Common myeloid progenitor, CD34-positive (primary cell): Measurements from ENCODE around the gene MED27.

Experiments used
- CTCF ChIA-PET: fragments of 350-600 bp; sonication (Branson Sonifier 250); formaldehyde crosslinking; loops from one replicate; lab custom pipeline; 2021; ENCODE audit warnings: antibody characterized with exemption; lab: Charles Lee
- POLR2A ChIA-PET: fragments of 350-600 bp; sonication (Branson Sonifier 250); formaldehyde crosslinking; loops from one replicate; lab custom pipeline; 2021; ENCODE audit warnings: antibody characterized with exemption; lab: Charles Lee
- DNase-seq, 3 donors: peaks; one replicate each; pipeline versions ENCODE4 v3.0.0 to v3.0.0-alpha.2; 2013
- H3K27ac ChIP-seq, 2 experiments: 1 replicate in 1 of 2; 2 replicates in 1 of 2; pipeline ENCODE4 v1.7.0; 2013; ENCODE audit warnings: inconsistent platforms in 2 of 2, low read length in 2 of 2, mild to moderate bottlenecking in 2 of 2, low read depth in 1 of 2, moderate library complexity in 1 of 2; ENCODE audit not compliant: severe bottlenecking in 2 of 2, insufficient read depth in 1 of 2, poor library complexity in 1 of 2
- H3K27me3 ChIP-seq, 5 experiments: replicated peaks in 2 of 5; 1 replicate in 3 of 5; 2 replicates in 2 of 5; pipeline versions ENCODE4 v1.6.1 to v1.7.0; 2013; ENCODE audit warnings: low read length in 4 of 5, mild to moderate bottlenecking in 2 of 5, moderate library complexity in 2 of 5, inconsistent platforms in 1 of 5; ENCODE audit not compliant: insufficient read depth in 5 of 5, control insufficient read depth in 4 of 5
- H3K36me3 ChIP-seq, 4 experiments: 1 replicate in 2 of 4; 2 replicates in 2 of 4; pipeline versions ENCODE4 v1.6.1 to v1.7.0; 2013; ENCODE audit warnings: low read length in 3 of 4, control low read depth in 1 of 4, mild to moderate bottlenecking in 1 of 4; ENCODE audit not compliant: control insufficient read depth in 4 of 4, insufficient read depth in 4 of 4
- H3K4me1 ChIP-seq, 4 experiments: 1 replicate in 3 of 4; 2 replicates in 1 of 4; pipeline versions ENCODE4 v1.6.1 to v1.7.1; 2013; ENCODE audit warnings: low read length in 3 of 4, mild to moderate bottlenecking in 3 of 4, control low read depth in 1 of 4, inconsistent platforms in 1 of 4, moderate library complexity in 1 of 4; ENCODE audit not compliant: control insufficient read depth in 4 of 4, insufficient read depth in 4 of 4; ENCODE audit errors: control extremely low read depth in 1 of 4
- H3K4me3 ChIP-seq, 7 experiments: 1 replicate in 4 of 7; 2 replicates in 3 of 7; pipeline versions ENCODE4 v1.5.1 to v1.7.0; 2013; ENCODE audit warnings: mild to moderate bottlenecking in 7 of 7, low read length in 6 of 7, moderate library complexity in 6 of 7, inconsistent platforms in 2 of 7, low read depth in 2 of 7, control low read depth in 1 of 7; ENCODE audit not compliant: insufficient read depth in 4 of 7, control insufficient read depth in 1 of 7; ENCODE audit errors: extremely low read depth in 1 of 7
- H3K9me3 ChIP-seq, 5 experiments: 1 replicate in 4 of 5; 2 replicates in 1 of 5; pipeline versions ENCODE4 v1.6.1 to v1.7.1; 2013; ENCODE audit warnings: low read length in 4 of 5, mild to moderate bottlenecking in 2 of 5, inconsistent platforms in 1 of 5, low read depth in 1 of 5, moderate library complexity in 1 of 5; ENCODE audit not compliant: control insufficient read depth in 4 of 5, insufficient read depth in 2 of 5; ENCODE audit errors: control extremely low read depth in 1 of 5
- WGBS: methylation state at CpG from one replicate; pipeline ENCODE4 v1.1.5; 2013; ENCODE audit not compliant: insufficient coverage; 5-methylcytosine and 5-hydroxymethylcytosine counted together

MED27 gene

DNA sequence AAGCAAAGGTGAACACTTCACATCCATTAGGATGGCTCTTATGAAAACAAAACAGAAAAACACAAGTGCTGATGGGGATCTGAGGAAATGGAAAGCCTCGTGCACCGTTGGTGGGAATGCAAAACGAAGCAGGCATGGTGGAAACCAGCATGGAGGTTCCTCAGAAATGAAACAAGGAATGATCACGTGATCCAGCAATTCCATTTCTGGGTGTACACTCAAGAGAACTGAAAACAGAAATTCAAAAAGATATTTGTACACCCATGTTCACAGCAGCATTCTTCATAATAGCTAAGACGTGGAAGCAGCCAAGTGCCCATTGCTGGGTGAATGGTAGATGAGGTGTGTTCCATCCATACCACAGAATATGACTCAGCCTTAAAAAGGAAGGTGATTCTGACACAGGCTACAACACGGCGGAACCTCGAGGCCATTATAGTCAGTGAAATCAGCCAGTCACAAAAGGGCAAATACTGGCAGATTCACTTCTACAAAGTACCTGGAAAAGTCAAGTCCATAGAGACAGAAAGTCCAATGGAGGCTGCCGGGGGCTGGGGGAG, 252.6 kb downstream of the MED27 start:
- no peaks in the 10 kb centered on the region for H3K4me1 ChIP-seq
- H3K9me3 ChIP-seq: peaks cover 0 to 3% (median 0%) of the 10 kb centered on the region in 5 experiments
- H3K36me3 ChIP-seq: no peaks in the 10 kb centered on the region
- H3K27ac ChIP-seq: no peak overlapping the region
- WGBS: 77% methylated on average over 3 of the region's 9 CpGs
- no peak for DNase-seq
- CTCF ChIA-PET: no interaction called here
- H3K4me3 ChIP-seq: no peak overlapping the region
- H3K27me3 ChIP-seq: peaks cover 0 to 51% (median 11%) of the 10 kb centered on the region in 5 experiments
- POLR2A ChIA-PET: no interaction called here

DNA sequence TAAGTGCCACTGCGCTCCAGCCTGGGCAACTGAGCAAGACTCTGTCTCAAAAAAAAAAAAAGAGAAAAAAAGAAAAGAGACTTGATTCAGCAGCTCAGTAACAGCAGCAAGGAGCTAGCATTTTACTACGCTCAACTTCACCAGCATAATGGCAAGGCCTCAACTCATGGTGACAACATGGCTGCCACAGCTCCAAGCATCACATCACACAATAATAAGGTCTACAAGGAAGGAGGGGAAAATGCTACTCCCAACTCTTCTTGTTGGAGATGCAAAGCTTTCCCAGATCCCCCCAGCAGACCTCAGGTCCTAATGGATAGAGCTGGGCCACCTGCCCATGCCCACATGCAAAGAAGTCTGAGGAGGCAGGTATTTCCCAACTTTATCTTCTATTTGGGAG, 253.6 kb downstream of the MED27 start:
- POLR2A ChIA-PET: interaction anchor here (0.6 kb wide), 1 partner anchor 43 kb away, joined by 6 read pairs; no protein-coding TSS in a partner anchor
- no peaks in the 10 kb centered on the region for H3K36me3 ChIP-seq
- H3K27ac ChIP-seq: no peak overlapping the region
- no peak overlapping the region for H3K4me3 ChIP-seq
- 100% methylated on average over 2 of the region's 2 CpGs for WGBS
- H3K4me1 ChIP-seq: no peaks in the 10 kb centered on the region
- H3K27me3 ChIP-seq: peaks cover 0 to 59% (median 13%) of the 10 kb centered on the region in 5 experiments
- no peak for DNase-seq
- CTCF ChIA-PET: no interaction called here
- no peaks in the 10 kb centered on the region for H3K9me3 ChIP-seq

DNA sequence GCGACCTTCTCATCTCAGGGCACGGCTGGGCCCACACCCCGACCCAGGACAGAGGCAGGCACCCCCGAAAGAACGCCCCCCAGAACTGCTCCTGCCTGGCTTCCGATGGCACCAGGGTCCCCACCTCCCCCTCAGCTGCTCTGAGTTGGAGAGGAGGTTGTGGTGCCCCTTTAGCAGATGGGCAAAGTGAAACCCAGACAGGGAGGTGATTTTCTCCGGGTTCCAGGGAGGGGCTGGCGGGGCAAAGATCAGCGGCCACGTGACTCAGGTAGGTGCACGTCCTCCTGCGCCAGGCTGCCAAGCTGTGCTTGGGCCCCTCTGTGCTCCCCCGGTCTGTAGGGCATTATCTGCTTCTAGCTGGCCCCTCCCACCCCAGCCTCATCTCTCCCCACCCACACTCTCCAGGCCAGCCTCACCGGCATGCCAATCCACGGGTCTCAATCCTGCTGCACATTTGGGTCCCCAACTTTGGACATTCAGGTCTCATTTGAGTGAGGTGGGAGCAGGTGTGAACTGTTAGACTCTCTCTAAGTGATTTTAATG, 254.6 kb downstream of the MED27 start:
- CTCF ChIA-PET: no interaction called here
- Histone ChIP-seq H3K27ac (no peak overlapping the region), H3K4me1 (no peaks in the 10 kb centered on the region), H3K9me3 (no peaks in the 10 kb centered on the region), H3K4me3 (no peak overlapping the region), H3K27me3 (peaks cover 0 to 68% (median 16%) of the 10 kb centered on the region in 5 experiments), H3K36me3 (no peaks in the 10 kb centered on the region)
- POLR2A ChIA-PET: no interaction called here
- no peak for DNase-seq
- WGBS: 93% methylated on average over 11 of the region's 15 CpGs

DNA sequence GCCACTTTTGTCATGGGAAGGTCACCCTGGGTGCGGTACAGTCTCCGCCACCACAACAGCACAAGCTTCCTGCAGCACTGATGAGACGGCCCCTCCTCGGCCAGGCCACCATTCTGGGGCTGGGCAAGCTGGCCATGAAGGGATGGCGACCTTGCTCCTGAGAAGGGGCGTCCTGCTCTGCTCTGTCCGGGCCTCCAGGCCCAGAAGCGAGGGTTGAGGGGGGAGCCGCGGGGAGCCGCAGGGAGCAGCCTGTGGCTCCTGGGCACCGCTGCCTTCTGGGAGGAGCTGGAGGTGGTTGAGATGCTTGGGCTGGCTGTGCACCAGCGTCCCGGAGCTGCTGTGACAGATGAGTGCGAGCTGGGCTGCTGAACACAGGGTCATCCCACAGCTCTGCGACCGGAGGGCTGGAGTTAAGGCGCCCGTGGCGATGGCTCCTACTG, 255.5 kb downstream of the MED27 start:
- peaks cover 3 to 73% (median 16%) of the 10 kb centered on the region in 5 experiments for H3K27me3 ChIP-seq
- CTCF ChIA-PET: interaction anchor here (0.6 kb wide), 1 partner anchor 395 kb away, joined by 5 read pairs; no protein-coding TSS in a partner anchor
- POLR2A ChIA-PET: no interaction called here

DNA sequence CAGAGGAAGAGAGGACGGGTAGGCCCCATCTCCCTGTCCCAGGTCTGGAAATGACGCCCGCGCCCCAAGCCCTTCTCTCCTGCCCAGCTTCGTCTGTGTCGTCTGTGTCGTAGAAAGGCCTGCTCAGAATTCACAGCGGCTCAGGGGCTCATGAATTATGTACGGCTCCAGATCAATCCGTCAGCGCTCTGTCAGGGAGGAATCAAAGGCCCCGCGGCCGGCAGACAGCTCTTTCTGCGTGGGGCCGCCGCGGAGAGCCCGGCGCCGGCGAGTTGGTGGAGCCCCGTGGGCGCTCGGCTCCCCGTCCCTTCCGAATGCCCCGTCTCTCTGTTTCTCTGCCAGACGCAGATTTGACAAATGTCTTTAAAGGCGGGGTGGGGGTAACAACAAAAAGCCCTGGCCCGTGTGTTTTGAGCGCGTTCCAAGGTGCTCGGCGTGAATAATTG, 255.9 kb downstream of the MED27 start:
- Histone ChIP-seq H3K27ac (no peak overlapping the region), H3K4me3 (no peak overlapping the region), H3K27me3 (peaks cover 3 to 77% (median 18%) of the 10 kb centered on the region in 5 experiments), H3K9me3 (no peaks in the 10 kb centered on the region), H3K4me1 (no peaks in the 10 kb centered on the region), H3K36me3 (no peaks in the 10 kb centered on the region)
- CTCF ChIA-PET: interaction anchor here (0.6 kb wide), 1 partner anchor 395 kb away, joined by 5 read pairs; no protein-coding TSS in a partner anchor
- 50% methylated on average over 35 of the region's 35 CpGs for WGBS
- POLR2A ChIA-PET: no interaction called here
- DNase-seq: no peak

More for the DNA sequence above, 255.5 kb downstream of the MED27 start:
- no peaks in the 10 kb centered on the region for H3K9me3 ChIP-seq
- no peaks in the 10 kb centered on the region for H3K4me1 ChIP-seq
- H3K36me3 ChIP-seq: no peaks in the 10 kb centered on the region
- 69% methylated on average over 20 of the region's 20 CpGs for WGBS
- no peak overlapping the region for H3K27ac ChIP-seq
- no peak overlapping the region for H3K4me3 ChIP-seq
- no peak for DNase-seq

DNA sequence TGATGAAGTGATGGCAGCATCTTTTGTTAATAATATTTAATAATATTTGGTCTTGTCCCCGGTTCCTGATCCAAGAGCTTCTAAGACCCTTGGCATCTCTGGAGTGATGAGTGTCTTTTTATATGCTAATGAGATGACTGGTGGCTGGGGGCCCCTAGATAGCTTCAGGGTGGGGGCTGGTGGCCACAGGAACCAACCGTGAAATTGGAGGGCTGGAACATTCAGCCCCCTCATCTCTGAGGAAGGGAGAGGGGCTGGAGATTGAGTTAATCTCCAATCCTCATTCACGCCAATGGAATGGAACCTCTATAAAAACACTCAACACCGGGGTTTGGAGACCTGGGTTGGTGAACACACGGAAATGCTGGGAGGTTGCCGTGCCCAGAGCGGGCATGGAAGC, 261.6 kb downstream of the MED27 start:
- no peaks in the 10 kb centered on the region for H3K4me1 ChIP-seq
- CTCF ChIA-PET: no interaction called here
- H3K27me3 ChIP-seq: peaks cover 3 to 76% (median 21%) of the 10 kb centered on the region in 5 experiments
- DNase-seq: no peak
- H3K27ac ChIP-seq: no peak overlapping the region
- 84% methylated on average over 5 of the region's 7 CpGs for WGBS
- H3K36me3 ChIP-seq: no peaks in the 10 kb centered on the region
- H3K9me3 ChIP-seq: no peaks in the 10 kb centered on the region
- POLR2A ChIA-PET: no interaction called here
- H3K4me3 ChIP-seq: no peak overlapping the region

DNA sequence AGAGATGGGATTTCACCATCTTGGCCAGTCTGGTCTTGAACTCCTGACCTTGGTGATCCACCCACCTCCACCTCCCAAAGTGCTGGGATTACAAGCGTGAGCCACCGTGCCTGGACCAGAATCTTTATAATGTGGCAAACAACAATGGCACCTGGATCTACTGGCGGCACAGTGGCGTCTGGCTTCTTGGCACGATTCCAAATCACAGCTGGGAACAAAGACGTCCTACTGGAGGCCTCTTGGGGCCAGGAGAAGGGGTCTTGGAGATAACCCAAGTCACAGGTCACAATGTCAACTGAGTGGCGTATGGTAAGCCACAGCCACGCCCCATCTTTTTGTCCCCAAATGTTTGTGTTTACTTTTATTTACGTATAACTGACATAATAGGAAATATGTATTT, 262.0 kb downstream of the MED27 start:
- Histone ChIP-seq H3K27ac (no peak overlapping the region), H3K4me1 (no peaks in the 10 kb centered on the region), H3K36me3 (no peaks in the 10 kb centered on the region), H3K9me3 (no peaks in the 10 kb centered on the region), H3K27me3 (peaks cover 2 to 76% (median 19%) of the 10 kb centered on the region in 5 experiments), H3K4me3 (no peak overlapping the region)
- WGBS: 57% methylated on average over 6 of the region's 9 CpGs
- no peak for DNase-seq
- ChIA-PET CTCF (no interaction called here), POLR2A (no interaction called here)
